ENCODE measurements around the gene TCF7.

Gene TCF7

GRCh38 chr5:134177369-134178095 lies 63.1 kb downstream of the TCF7 start:
- peak; percentile 23 for DNase-seq (ENCODE audit: low spot score)

- DNase-seq (ENCODE audit: low spot score) = no peak
Measured at GRCh38 chr5:134178096-134178419, 63.6 kb downstream of the TCF7 start.

DNA sequence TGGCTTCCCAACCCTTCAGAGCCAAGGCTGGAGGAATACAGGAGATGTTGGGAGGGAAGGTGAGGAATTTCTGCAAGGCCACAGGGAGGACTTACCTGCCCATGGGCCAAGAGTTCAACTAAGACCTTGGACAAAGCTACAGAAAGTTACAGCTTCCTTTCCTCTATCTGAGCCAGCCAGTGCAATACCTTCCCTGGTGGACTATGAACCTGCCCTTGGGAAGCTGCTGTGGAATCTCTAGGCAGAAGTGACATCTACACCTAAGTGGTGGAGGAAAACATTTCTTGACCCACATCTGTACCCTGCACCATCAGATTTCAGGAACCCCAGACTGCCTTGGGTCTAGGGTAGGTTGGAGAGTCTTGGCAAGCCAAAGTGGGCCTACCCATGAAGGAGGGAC lies 69.0 kb downstream of the TCF7 start:
- DNase-seq (ENCODE audit: low spot score) = no peak

DNA sequence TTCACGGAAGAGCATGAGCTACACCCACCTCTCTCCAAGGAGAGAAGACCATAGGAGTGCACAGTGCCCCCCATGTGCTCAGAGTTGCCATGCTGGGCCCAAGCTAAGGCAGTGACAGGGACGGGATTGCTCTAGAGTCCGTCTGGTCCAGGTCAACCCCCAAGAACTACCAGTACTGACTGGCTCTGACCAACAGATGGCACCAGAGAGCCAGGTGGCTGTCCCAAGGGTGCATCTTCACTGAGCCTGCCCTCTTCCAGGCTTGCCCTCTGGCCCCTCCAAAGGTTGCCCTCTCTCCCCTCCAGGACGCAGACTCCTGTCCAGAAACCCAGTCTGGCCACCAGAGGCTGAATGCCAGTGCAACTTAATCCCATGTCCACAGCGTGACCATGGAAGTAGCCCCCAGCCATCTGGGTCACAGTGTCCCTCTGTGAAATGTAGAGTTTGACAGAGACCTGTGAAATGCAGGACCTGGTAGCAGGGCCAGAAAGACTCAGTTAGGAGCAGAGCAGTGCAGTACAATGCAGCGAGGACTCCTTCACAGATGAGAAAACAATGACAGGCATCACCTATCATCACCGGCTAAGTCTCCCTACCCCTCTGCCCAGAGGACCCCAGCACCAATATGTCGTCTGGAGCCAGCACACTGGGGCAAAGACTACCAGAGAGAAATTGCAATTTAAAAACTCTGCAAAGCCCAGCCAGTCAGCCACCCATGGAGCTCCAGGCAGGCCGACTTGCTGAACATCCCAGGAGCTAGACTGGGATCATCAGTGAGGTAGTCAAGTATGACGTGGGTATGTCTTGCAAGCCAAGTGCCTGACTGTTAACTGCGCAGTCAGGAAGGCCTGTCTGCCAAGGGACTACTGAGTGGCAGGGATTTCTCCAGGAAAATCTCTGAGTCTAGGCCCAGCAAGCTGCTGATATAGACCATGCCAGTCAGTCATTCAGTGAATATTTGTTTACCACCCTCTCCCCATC lies 70.0 kb downstream of the TCF7 start:
- peak; percentile 89 for DNase-seq (ENCODE audit: low spot score)

GRCh38 chr5:134188092-134188491 lies 73.6 kb downstream of the TCF7 start:
- DNase-seq (ENCODE audit: low spot score) = no peak

- no peak for DNase-seq (ENCODE audit: low spot score)
Measured at GRCh38 chr5:134189031-134189430, 74.5 kb downstream of the TCF7 start.

DNA sequence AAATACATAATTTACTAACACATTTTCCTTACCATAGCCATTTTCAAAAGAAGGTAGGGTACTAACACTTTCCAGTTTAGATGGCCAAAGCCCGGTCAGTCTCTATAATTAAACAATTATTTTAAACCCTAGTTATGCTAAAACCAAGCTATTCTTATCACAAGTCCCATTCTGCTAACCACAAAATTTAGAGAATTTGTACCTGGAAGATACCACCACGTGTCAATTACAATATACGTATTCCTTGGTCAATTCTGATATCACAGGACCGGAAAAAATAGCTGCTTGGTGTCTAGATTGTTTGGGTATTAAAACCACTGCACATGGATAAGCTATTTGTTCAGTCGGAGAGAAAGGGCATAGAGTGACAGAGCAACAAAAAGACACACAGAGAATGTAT lies 81.2 kb downstream of the TCF7 start:
- no peak for DNase-seq (ENCODE audit: low spot score)
